ENCODE results near the gene PDRG1.

Gene PDRG1

DNA sequence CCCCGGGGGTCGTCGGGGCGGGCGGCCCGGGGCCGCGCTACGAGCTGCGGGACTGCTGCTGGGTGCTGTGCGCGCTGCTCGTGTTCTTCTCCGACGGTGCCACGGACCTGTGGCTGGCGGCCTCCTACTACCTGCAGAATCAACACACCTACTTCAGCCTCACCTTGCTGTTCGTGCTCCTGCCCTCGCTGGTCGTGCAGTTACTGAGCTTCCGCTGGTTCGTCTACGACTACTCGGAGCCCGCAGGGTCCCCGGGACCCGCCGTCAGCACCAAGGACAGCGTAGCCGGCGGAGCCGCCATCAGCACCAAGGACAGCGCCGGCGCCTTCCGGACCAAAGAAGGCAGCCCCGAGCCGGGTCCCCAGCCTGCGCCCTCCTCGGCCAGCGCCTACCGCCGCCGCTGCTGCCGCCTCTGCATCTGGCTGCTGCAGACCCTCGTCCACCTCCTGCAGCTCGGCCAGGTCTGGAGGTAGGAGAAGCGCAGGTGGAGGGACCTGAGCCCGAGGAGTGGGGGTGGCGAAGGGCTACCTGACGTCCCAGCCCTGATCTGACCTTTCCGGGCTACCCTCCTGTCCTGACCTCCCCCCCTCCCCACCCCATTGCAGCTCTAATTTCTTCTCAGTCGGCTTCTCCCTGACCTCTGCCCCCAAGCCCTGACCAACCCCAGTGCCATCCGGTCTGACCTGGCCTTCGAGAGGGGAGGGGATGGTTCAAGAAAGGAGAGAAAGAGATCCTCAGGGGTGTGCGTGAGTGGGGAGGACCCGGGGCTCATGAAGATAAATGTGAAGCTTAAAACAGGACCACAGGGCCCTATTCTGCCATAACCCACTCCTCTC is 16.7 kb upstream of the PDRG1 start:
- no peak for DNase-seq (ENCODE audit: low read depth, low spot score)
- no peak overlapping the region for H3K27ac ChIP-seq

- DNase-seq (ENCODE audit: low read depth, low spot score), result no peak
Observed at GRCh38 chr20:31967830-31968249, 16.0 kb upstream of the PDRG1 start, which contains the start of gene XKR7. TSS of gene XKR7 (plus strand) at chr20:31968151. CDS start at chr20:31968176, 25 bp downstream.

DNA sequence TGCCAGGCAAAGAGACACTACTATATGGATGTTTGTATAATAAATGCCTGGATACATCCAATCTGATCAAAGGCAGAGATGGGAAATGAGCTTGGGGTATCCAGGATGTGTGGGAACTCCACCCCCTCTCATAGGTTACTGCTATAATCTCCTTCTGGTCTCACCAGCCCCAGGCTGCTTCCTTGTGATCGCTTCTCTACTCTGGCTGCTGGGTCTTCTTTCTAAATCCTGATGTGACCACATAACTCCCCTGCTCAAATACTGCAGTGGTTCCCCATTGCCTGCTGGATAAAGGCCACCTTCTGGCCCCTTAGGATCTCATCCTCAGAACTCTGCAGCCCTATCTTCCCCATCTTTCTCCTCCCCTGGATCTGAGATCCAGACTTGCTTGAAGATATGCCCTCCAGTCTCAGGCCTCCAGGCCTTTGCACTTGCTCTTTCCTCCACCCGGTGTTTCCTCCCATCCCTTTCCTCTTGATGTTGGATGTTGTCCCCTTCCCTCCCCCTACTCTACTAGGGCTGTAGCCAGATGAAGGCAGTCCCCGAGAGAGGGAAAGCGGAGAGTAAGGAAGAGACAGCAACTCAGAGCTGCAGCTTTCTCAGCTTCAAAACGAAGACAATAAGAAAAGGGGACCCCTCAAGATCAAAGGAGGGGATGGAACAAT is 15.3 kb upstream of the PDRG1 start:
- no peak overlapping the region for H3K27ac ChIP-seq
- DNase-seq (ENCODE audit: low read depth, low spot score), result no peak

More at GRCh38 chr20:31967830-31968249, 16.0 kb upstream of the PDRG1 start, which contains the start of gene XKR7:
- no peak within 1 kb of the TSS for H3K27ac ChIP-seq

DNA sequence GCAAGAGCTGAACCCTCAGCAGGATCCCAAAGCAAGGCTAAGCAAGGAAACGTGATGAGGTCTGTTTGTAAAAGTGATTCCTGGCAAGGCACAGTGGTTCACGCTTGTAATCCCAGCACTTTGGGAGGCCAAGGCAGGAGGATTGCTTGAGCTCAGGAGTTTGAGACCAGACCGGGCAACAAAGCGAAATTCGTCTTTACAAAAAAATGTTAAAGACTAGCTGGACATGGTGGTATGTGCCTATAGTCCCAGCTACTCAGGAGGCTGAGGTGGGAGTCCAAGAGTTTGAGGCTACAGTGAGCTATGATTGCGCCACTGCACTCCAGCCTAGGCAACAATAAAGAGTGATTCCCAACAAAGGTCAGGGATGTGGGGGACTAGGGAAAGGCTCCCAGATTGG is 12.0 kb upstream of the PDRG1 start:
- DNase-seq (ENCODE audit: low read depth, low spot score), result no peak
- H3K27ac ChIP-seq, result no peak overlapping the region

GRCh38 chr20:31962761-31963160 is 10.9 kb upstream of the PDRG1 start:
- H3K27ac ChIP-seq, result no peak overlapping the region
- no peak for DNase-seq (ENCODE audit: low read depth, low spot score)

DNA sequence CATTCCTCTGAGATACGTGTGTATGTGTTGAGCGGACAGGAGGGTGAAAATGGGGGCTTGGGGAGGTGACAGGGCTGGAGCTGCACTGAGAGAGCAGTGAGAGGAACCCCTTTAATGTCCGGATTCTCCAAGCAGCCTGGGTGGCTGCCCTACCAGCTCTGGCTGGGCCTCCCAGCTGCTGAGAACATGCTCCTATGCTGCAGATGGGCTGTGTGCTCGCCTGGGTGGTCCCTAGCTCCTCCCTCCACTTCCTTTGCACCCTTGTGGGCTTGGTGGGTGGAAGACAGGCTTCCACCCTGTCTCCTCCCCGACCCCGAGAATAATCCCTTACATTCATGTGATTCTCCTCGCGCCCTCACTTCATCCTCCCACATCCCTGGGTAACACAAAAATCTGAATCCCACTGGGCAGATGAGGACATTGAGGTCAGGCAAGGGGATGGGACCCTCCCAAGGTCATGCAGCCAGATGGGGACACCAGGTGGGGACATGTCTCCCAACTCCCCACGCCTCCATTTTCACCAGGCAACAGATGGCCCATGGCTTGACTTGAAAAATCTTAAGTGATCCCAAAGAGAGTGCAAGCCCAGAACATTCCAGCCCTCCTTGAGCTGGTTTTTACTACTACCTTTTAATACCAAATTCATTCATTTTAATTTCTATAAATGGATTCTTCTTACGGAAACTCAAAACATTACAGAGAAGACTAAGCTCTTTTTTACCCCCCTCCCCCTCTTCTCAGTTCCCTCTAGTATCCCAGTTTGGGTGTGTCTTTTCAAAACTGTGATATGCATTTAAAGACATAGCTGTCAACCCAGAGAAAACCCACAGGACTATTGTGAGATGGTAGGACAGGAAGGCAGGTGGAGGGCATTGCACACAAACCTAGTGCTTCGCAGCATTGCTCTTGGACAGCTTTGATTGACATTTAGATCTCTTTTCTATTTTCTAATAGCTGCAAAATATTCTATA is 5.0 kb upstream of the PDRG1 start:
- no peak overlapping the region for H3K27ac ChIP-seq
- no peak for DNase-seq (ENCODE audit: low read depth, low spot score)

- no peak for DNase-seq (ENCODE audit: low read depth, low spot score)
- no peak overlapping the region for H3K27ac ChIP-seq
Observed at GRCh38 chr20:31954500-31954899, 2.7 kb upstream of the PDRG1 start.

GRCh38 chr20:31953556-31954148 is 1.8 kb upstream of the PDRG1 start:
- H3K27ac ChIP-seq, result no peak overlapping the region

GRCh38 chr20:31951203-31951529 is 680 bp downstream of the PDRG1 start:
- peak overlapping the region; percentile 9 for H3K27ac ChIP-seq
- DNase-seq (ENCODE audit: low read depth, low spot score), result no peak

More at GRCh38 chr20:31953556-31954148, 1.8 kb upstream of the PDRG1 start:
- no peak for DNase-seq (ENCODE audit: low read depth, low spot score)

DNA sequence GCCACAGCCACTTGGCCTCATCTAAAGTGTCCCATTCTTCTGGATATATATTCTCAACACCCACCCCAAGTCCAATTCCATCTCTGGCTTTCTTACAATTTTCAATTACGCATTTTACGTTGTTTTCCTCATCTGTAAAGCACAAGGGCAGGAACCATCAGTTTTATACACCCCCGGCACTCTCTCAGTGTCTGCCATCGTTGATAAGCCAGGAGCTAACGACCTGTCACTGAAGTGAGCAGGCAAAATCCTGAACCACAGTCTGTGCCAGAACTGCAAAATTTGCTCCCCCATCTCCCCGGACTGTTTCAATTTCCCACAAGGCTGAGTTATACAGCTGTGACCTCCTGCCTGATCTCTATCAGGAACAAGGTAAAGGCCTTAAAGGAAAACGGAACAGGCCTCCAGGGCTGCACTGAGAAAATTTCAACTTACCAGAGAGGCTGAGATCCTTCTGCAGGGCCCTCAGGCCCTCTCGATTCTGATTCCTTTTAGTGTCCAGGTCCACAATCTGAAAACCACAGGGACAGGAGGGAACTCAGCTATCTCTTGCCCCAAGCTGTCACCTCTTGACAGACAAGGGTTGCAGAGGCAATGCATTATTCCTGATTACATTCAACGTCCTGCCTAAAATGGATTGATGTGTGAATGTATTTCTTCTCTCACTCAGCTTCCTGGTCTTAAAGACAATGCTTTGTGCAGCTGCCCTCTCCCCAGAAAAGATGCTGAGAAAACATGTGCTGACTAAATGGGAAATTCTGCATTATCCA is 1.8 kb downstream of the PDRG1 start:
- H3K27ac ChIP-seq, result no peak overlapping the region
- DNase-seq (ENCODE audit: low read depth, low spot score), result no peak

DNA sequence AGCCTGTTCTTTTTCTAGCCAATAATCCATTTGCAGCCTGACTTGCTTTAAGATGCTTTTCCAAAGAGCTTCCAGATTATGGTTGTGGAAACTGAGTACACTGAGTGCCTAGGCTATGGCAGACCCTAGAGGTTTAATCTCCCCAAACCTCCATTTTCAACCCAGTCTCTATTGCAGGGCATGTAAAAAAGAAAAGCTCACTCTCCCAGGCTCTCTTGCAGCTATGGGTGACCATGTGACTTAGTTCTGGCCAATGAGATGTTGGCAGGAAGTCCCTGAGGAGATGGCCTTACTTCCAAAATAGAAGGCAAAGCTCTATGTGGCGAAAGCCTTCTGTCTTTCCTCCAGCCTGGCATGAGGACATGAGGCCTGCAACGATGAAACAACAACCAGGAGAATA is 3.8 kb downstream of the PDRG1 start:
- H3K27ac ChIP-seq, result no peak overlapping the region
- DNase-seq (ENCODE audit: low read depth, low spot score), result no peak

- no peak overlapping the region for H3K27ac ChIP-seq
- no peak for DNase-seq (ENCODE audit: low read depth, low spot score)
Observed at GRCh38 chr20:31945785-31946184, 6.1 kb downstream of the PDRG1 start.

DNA sequence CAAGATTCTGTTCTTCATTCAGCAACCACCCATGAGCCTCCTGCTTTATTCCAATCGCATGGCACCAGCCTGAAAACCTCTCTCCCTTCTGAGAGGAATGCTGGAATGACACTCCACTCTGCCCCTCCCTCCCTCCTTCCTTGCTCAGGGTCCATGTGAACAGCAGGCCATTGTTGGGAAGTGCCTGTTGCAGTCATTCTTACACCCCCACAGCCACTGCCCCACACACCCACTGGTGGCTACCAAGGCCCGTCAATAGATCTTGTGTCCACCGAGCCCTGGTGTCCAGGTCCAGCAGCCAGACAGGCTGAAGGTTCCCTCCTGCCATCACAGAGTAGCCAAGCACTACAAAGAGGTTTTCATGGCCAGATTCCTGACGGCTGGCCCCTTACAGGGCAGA is 6.5 kb downstream of the PDRG1 start:
- no peak for DNase-seq (ENCODE audit: low read depth, low spot score)
- H3K27ac ChIP-seq, result no peak overlapping the region

GRCh38 chr20:31943052-31943471 is 8.8 kb downstream of the PDRG1 start:
- DNase-seq (ENCODE audit: low read depth, low spot score), result no peak

GRCh38 chr20:31939661-31940060 is 12.2 kb downstream of the PDRG1 start:
- DNase-seq (ENCODE audit: low read depth, low spot score), result no peak
- H3K27ac ChIP-seq, result no peak overlapping the region

More at GRCh38 chr20:31943052-31943471, 8.8 kb downstream of the PDRG1 start:
- no peak overlapping the region for H3K27ac ChIP-seq

DNA sequence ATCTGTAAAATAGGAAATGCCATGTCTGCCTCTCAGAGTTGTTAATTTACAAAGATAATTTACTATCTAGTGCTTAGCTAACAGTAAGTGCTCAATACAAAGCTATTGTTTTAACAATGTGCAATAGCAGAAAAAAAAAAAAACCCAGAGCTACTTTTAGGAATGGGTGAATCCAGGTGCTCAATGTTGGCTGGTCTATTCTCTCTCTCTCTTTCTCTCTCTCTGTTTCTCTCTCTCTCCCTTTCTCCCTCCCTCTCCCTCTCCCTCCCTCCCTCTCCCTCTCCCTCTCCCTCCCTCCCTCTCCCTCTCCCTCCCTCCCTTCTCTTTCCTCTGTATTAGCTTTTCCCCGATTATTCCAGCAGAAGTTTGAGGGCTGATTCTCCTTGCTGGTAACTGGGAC is 14.0 kb downstream of the PDRG1 start:
- no peak overlapping the region for H3K27ac ChIP-seq
- DNase-seq (ENCODE audit: low read depth, low spot score), result no peak

- DNase-seq (ENCODE audit: low read depth, low spot score), result no peak
- H3K27ac ChIP-seq, result no peak overlapping the region
Observed at GRCh38 chr20:31936420-31936819, 15.4 kb downstream of the PDRG1 start.

DNA sequence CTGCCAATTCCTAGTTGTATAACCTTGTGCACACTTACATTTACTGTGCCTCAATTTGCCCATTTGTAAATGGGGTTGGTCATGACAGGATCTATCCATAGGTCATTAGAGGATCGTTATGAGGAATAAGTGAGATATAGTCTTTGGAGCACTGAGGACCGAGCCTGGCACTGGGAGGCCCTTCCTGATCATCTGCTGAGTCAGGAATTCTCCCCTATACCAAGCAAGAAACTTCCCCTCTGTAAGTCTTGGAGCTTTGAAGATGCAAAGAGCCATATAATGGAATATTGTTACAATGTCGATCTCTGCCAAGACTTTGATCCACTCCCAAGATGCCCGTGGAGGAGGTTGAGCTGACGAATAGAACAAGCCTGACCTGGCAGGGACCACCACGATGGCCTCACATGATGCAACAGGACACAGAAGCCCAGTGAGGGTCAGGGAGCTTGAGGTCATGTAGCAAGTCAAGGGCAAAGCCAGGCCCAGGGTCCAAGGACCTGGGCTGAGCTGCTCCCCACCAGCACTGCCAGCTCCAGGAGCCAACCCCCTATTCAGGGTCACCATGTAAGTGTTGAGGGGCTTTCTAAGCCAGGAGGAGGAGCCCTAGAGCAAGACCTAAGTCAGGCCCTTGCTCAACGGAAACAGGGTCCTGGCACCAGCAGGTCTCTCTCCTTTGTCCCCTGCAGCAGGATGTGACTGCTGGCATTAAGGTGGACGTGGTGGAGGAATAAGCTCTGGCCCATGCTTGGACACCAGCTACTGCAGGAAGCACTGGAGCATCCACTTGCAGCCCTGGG is 16.7 kb downstream of the PDRG1 start:
- DNase-seq (ENCODE audit: low read depth, low spot score), result no peak
- H3K27ac ChIP-seq, result no peak overlapping the region

GRCh38 chr20:31934491-31934890 is 17.4 kb downstream of the PDRG1 start:
- no peak for DNase-seq (ENCODE audit: low read depth, low spot score)
- no peak overlapping the region for H3K27ac ChIP-seq

Data from epithelial cell of prostate (primary cell).